ENCODE results near the gene PPM1H.

GRCh38 chr12:62705846-62706245 is 229.1 kb downstream of the PPM1H start:
- TF ChIP-seq CTCF (IDR thresholded peaks at IDR 0.05) (no peak), POLR2A (IDR thresholded peaks at IDR 0.05) (no peak)

All from prostate gland (tissue), 2 donors.